GM18867 (cell line): ENCODE measurements around the gene GALNT9.
"Not testable (repeated sequence)": the region's sequence is repeated elsewhere in the genome, so short reads cannot be mapped to it uniquely, and the experiment has no call there.

Experiments used
- ATAC-seq: cut with Tn5 transposase; IDR thresholded peaks from one replicate; pipeline ENCODE4 v1.9.1; 2021; ENCODE audit warnings: mild to moderate bottlenecking, moderate library complexity; ENCODE audit not compliant: unreplicated experiment

GALNT9 gene

GRCh38 chr12:132314516-132315233 is 14.7 kb downstream of the GALNT9 start:
- ATAC-seq, result no peak

DNA sequence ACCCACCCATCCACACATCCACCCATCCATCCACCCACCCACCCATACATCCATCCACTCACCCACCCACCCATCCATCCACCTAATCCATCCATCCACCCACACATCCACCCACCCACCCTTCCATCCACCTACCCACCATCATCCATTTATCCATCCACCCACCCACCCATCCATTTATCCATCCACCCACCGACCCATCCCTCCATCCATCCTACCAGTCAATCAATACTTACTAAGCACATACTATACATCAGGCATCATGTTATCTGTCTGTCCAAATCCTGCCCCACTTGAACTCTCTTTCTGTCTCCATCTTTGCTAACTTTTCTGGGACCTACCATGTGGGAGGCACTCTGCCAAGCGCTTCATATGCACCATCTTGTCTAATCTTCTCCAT is 15.4 kb downstream of the GALNT9 start:
- ATAC-seq, result no peak

DNA sequence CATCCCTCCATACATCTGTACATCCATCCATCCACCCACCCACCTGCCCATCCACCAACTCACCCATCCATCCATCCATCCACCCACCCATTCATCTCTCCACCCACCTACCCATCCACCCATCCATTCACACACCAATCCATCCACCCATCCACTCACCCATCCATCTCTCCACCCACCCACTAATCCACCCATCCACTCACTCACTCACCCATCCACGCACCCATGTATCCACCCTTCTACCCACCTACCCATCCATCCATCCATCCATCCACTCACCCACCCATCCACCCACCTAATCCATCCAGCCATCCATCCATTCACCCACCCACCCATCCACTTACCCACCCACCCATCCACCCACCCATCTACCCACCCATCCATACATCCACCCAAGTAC is 16.2 kb downstream of the GALNT9 start:
- no peak for ATAC-seq

DNA sequence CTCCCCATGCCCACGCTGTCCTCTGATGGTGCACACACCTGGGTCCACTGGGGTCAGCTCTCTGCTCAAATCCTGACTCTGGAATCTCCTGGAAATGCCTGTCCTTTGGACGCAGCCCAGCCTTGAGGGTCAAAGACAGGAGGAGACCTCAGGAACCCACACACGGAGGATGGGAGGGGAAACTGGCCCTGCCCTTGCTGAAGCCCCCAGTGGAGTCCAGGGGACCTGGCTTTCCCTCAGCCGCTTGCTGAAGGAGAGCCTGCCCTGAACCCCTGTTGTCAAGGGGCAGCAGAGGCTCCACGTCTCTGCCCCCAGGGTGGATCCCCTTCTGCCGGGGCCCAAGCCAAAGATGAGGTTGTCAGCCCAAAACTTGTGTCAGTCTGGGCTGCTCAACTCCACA is 16.9 kb downstream of the GALNT9 start:
- no peak for ATAC-seq

DNA sequence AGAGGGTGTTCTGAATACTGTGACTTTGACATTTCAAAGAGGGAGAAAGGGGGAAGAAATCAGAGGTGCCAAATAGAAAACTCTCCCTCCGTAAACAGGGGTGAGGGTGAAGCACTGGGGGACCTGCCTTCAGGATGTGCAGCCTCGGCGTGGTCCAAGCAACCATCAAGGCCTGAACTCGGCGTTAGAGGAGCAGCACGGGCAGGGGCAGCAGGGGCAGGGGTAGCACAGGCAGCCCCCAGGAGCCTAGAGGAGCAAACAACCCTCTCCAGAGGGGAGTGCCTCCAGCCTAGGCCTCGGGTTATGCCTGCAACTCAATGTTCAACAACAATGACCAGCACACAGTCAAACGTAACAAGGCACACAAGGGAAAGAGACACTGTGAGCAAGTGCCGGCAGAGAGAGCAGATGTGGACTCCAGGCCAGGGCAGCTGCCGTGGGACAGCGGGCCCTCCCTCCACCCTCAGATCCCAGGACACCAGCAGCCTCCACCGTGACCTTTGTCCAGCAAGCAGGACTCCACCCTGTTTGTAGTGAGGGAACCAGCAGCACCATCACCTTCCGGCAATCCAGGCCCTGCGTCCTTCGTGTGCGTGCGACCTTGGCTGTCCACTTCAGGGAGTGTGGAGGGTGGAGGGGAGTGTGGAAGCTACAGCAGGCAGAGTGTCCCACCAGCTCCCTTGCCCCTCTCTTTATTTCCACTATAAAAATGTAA is 18.0 kb downstream of the GALNT9 start:
- no peak for ATAC-seq

- no peak for ATAC-seq
Measured at GRCh38 chr12:132310181-132311040, 19.0 kb downstream of the GALNT9 start.

DNA sequence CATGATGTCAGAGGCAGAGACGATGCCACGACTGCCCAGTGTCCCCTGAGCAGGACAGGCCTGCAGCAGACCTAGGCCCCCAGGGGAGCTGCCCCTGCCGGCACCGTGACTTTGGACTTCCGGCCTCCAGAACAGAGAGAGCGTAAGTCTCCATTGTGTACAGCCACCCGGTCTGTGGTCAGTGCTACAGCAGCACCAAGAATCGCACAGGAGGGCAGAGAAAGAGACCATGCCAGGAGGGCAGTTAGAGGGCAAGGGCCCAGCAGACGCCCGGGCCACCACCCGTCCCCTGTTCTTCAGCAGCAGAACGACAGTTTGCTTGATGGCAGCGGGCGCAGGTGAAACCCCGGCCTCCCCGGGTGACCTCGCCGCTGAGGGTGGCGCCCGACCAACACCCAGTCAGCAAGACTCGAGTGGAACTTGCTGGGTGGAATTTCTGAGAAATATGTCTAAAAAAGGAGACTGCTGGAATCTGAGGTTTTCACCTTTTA is 19.7 kb downstream of the GALNT9 start:
- ATAC-seq, result no peak

DNA sequence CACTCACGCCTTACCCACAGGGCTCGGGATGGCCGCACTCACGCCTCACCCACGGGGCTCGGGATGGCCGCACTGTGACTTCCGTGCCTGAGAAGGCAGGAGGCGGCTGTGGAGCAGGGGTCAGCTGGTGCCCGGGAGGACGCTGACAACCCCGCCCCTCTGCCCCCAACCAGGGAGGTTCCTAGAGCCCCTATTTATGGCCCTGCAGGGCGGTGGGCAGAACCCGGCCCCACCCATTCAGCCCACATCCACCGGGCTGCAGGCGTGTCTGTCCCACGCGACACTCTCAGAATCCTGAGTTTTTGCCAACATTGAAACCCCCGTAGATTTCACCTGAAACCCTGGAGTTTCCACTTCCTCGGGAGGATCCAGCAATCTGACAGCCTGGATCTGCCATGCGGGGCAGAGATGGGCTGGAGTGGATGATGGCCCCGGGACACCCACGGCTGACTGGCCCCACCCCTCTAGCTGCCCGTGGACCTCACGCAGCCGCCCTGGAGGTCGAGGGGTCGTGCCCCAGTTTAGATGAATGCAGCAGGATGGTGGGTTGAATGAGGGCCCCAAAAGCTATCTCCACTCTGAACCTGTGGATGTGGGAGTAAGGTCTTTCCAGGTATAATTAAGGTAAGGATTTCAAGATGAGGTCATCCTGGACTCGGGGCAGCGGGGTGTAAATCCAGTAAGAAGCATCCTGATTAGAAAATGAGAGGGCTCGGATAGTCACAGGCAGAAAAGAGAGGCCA is 20.4 kb downstream of the GALNT9 start:
- ATAC-seq, result no peak

DNA sequence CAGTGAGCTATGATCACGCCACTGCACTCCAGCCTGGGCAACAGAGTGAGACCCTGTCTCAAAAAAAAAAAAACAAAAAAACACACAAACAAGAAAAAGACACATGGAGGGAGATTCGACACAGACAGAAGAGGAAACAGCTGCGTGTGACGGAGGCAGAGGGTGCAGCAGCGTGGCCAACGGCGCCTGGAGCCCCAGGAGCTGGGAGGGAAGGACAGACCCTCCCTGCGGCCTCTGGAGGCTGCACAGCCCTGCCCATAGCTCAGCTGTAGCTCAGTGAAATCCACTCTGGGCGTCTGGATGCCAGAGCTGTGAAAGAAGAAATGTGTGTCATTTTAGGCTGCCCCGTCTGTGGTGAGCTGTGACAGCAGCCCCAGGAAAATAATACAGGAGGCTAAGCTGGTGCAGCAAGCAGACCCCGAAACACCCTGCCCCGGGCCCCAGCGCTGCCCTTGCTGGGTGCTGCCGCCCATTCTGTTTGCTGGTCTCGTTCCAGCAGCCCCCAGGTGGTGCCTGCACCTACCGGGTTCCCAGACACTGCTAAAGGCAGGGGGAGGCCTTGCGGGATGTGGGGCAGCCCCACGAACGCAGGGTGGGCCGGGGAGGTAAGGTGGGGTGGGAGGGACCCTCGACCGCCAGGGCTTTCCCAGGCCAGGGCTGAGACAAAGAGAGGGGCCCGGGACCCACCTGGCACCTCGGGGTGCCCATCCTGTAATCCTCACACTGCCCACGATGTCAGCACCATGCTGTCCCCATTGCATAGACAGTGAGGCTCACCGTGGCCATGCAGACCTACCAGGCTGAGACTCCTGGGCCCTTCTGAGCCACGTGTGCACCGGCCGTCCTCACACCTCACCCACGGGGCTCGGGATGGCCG is 21.2 kb downstream of the GALNT9 start:
- ATAC-seq, result no peak

- no peak for ATAC-seq
Measured at GRCh38 chr12:132306885-132307191, 22.6 kb downstream of the GALNT9 start.

DNA sequence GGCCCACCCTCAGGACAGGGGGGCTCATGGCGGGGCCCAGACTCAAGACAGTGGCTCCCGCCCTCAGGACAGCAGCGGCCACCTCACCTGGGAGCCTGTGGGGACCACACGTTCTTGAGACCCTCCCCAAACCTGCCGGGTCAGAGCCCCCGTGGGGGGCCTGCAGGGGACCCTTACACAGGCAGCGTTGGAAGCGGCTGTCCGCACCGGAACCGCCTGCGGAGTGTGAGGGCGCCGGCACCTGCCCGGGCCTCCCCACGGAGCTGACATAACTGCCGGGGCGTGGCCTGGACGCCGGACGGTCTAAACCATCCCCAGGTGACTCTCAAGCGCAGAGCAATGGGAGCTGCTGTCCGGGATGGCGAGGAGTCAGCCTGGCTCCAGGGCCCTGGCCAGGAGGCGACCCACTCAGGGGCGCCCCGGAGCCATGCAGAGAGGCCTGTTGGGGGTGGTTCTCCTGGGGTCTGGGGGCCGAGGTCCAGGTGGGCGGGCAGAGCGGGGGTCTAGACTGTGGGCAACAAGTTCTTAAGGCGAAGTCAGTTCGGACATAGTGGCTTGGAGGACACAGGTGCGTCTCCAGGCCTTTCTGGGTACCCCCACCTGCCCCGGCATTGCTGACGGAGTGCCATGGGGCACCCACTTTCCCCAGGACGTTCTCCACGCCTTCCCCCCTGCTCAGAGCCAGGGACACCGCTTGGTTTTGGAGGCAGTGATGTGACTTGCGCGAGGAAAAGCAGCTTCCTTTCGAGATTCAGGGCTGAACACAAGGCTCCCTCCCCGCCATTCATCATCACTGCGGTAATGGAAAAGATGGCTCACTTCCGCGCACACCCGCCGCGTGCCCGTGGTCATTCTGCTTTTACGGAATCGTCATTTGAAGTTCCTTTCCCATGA is 23.2 kb downstream of the GALNT9 start:
- ATAC-seq, result no peak

- no peak for ATAC-seq
Measured at GRCh38 chr12:132305560-132305966, 23.8 kb downstream of the GALNT9 start.

- not testable (repeated sequence) for ATAC-seq
Measured at GRCh38 chr12:132304866-132305265, 24.5 kb downstream of the GALNT9 start.

- ATAC-seq, result not testable (repeated sequence)
Measured at GRCh38 chr12:132303853-132304373, 25.5 kb downstream of the GALNT9 start.

- ATAC-seq, result no peak
Measured at GRCh38 chr12:132302466-132303358, 26.7 kb downstream of the GALNT9 start.

DNA sequence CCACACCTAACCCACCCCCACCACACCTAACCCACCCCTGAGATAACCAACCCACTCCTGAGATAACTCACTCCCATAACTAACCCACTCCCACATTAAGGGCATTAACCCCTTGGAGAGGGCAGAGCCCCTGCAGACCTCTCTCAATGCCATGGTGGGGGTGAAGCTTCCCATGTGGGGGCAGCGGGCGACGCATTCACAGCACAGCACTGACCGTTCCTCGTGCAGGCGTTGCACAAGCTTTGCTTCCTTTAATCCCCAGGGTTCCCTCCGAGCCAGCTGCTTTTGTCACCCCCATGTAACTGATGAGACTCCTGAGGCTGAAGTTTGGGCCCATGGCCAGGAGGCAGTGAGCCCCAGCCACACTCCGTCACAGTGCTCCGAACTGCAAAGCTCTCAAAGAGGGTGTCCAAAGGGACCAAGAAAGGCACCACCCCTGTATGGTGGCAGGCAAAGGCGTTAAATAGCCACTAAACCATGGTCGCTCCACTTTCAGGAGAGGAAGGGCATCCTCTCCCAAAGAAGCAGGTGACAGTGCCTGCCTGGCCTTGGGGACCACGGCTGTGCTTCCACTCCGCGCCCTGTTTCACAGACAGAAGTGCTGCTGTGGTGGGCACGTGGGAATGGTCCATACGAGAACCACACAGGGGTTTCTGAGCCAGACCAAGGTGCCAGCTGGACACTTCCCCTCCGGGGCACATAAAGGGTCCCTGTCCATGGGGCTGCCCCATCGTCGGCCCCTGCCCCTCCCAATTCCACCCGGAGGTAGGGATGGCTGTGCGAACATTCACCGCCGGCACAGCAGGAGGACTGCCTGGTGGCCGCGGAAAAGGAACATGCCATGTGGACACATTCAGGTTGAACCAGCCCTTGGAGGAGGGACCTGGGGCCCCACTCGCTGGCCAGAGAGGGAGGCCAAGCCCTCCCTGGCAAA is 28.3 kb downstream of the GALNT9 start:
- ATAC-seq, result no peak

- no peak for ATAC-seq
Measured at GRCh38 chr12:132296063-132296462, 33.3 kb downstream of the GALNT9 start.
